A673 (cell line): ENCODE measurements around the gene AJAP1. TPM values are rescaled to one million over a fixed set of nuclear protein-coding genes. Genes with fewer than 3 reads are reported as not detected.

Experiments
- BruUV-seq: library from RNA; stranded (reverse); fragments of 400-500 nt; replicated peaks from 2 replicates; lab custom pipeline; 2021; lab: Mats Ljungman, UMichigan
- CTCF ChIA-PET: fragments of 300-600 bp; sonication (Branson Sonifier 250); formaldehyde crosslinking; loops from one replicate; lab custom pipeline; 2022; ENCODE audit warnings: antibody characterized with exemption; lab: Charles Lee
- POLR2A ChIA-PET: fragments of 300-600 bp; sonication (Branson Sonifier 250); formaldehyde crosslinking; loops from one replicate; lab custom pipeline; 2022; ENCODE audit warnings: antibody characterized with exemption; ENCODE audit not compliant: low non-redundant PET; lab: Charles Lee
- DNase-seq: peaks from one replicate; pipeline ENCODE4 v3.0.0-alpha.2; 2015; ENCODE audit warnings: low spot score
- H3K27ac ChIP-seq: fragments of 200-600 bp; sonication (generic); 2 replicates; pipeline ENCODE4 v1.5.1; 2016; ENCODE audit warnings: mixed run types, low read depth, mild to moderate bottlenecking, mixed read lengths, antibody characterized with exemption, low read length; ENCODE audit not compliant: poor library complexity, severe bottlenecking
- H3K27me3 ChIP-seq: fragments of 200-600 bp; sonication (generic); replicated peaks from 2 replicates; pipeline ENCODE4 v1.6.1; 2017; ENCODE audit warnings: mixed run types, low read depth, mild to moderate bottlenecking, mixed read lengths, antibody characterized with exemption, low read length; ENCODE audit not compliant: insufficient read depth, poor library complexity
- H3K36me3 ChIP-seq: fragments of 200-600 bp; sonication (generic); 2 replicates; pipeline ENCODE4 v1.6.1; 2016; ENCODE audit warnings: mixed run types, mild to moderate bottlenecking, mixed read lengths, antibody characterized with exemption, low read length; ENCODE audit not compliant: insufficient read depth, poor library complexity, severe bottlenecking
- H3K4me1 ChIP-seq: fragments of 200-600 bp; sonication (generic); 2 replicates; pipeline ENCODE4 v1.6.1; 2017; ENCODE audit warnings: mixed run types, mild to moderate bottlenecking, mixed read lengths, antibody characterized with exemption, low read length; ENCODE audit not compliant: insufficient read depth, poor library complexity, severe bottlenecking
- H3K4me3 ChIP-seq: fragments of 200-600 bp; sonication (generic); 2 replicates; pipeline ENCODE4 v1.5.1; 2016; ENCODE audit warnings: low read depth, mixed run types, mild to moderate bottlenecking, mixed read lengths, low read length; ENCODE audit not compliant: poor library complexity, severe bottlenecking
- H3K9me3 ChIP-seq: fragments of 200-600 bp; sonication (generic); 2 replicates; pipeline ENCODE4 v1.6.1; 2016; ENCODE audit warnings: mixed run types, low read depth, mild to moderate bottlenecking, mixed read lengths, antibody characterized with exemption, low read length; ENCODE audit not compliant: poor library complexity, severe bottlenecking
- CTCF ChIP-seq: fragments of 300-800, 200-600 bp; sonication (generic); conservative IDR thresholded peaks from 2 replicates; pipeline ENCODE4 v1.5.1; 2017; ENCODE audit warnings: low read depth, mild to moderate bottlenecking, antibody characterized with exemption, low read length, moderate library complexity, mixed read lengths
- EZH2 ChIP-seq: fragments of 200-600 bp; sonication (generic); IDR thresholded peaks from 2 replicates; pipeline ENCODE4 v1.6.1; 2017; ENCODE audit warnings: borderline replicate concordance, low read depth, mild to moderate bottlenecking, mixed read lengths, antibody characterized with exemption, low read length; ENCODE audit not compliant: poor library complexity, severe bottlenecking
- intact Hi-C: fragments of 100-400 bp; cut with micrococcal nuclease; formaldehyde crosslinking; loops from one replicate; pipeline ENCODE4 v1.10.0; 2022; ENCODE audit not compliant: unreplicated experiment
- total RNA-seq: library from RNA; stranded (reverse); gene quantifications from 2 replicates; pipeline ENCODE4 v1.2.3, GENCODE V29; 2021

The AJAP1 gene
- total RNA-seq, 1 experiment from 2014 or later: not detected

- no peaks in the 10 kb centered on the region for H3K4me1 ChIP-seq
- POLR2A ChIA-PET: no interaction called here
- no peaks in the 10 kb centered on the region for H3K36me3 ChIP-seq
- H3K27ac ChIP-seq: no peak overlapping the region
- TF ChIP-seq CTCF (no peak), EZH2 (no peak)
- no peaks in the 10 kb centered on the region for H3K27me3 ChIP-seq
- H3K9me3 ChIP-seq: no peaks in the 10 kb centered on the region
- BruUV-seq: no TSS peak
- CTCF ChIA-PET: no interaction called here
- intact Hi-C loops: no loop called here
- DNase-seq: no peak
- no peak overlapping the region for H3K4me3 ChIP-seq
These were observed 39.5 kb downstream of the AJAP1 start for GRCh38 chr1:4693891-4694290.

- H3K4me1 ChIP-seq: no peaks in the 10 kb centered on the region
- POLR2A ChIA-PET: no interaction called here
- DNase-seq: no peak
- no peak overlapping the region for H3K4me3 ChIP-seq
- CTCF ChIA-PET: no interaction called here
- no peak overlapping the region for H3K27ac ChIP-seq
- TF ChIP-seq EZH2 (no peak), CTCF (no peak)
- intact Hi-C loops: no loop called here
- no peaks in the 10 kb centered on the region for H3K27me3 ChIP-seq
- H3K9me3 ChIP-seq: no peaks in the 10 kb centered on the region
- no TSS peak for BruUV-seq
- H3K36me3 ChIP-seq: no peaks in the 10 kb centered on the region
These were observed 40.1 kb downstream of the AJAP1 start for GRCh38 chr1:4694492-4694891.

- no peak for TF ChIP-seq EZH2
- no peak for TF ChIP-seq CTCF
- no TSS peak for BruUV-seq
- intact Hi-C loops: no loop called here
- Histone ChIP-seq H3K4me3 (no peak overlapping the region), H3K4me1 (no peaks in the 10 kb centered on the region), H3K27ac (no peak overlapping the region), H3K36me3 (no peaks in the 10 kb centered on the region), H3K9me3 (peaks cover 1% of the 10 kb centered on the region), H3K27me3 (no peaks in the 10 kb centered on the region)
- no peak for DNase-seq
- POLR2A ChIA-PET: no interaction called here
- CTCF ChIA-PET: no interaction called here
These were observed 40.8 kb downstream of the AJAP1 start for GRCh38 chr1:4695241-4695640.
